Measurements from ENCODE around the gene LRRC4C.

The LRRC4C gene

DNA sequence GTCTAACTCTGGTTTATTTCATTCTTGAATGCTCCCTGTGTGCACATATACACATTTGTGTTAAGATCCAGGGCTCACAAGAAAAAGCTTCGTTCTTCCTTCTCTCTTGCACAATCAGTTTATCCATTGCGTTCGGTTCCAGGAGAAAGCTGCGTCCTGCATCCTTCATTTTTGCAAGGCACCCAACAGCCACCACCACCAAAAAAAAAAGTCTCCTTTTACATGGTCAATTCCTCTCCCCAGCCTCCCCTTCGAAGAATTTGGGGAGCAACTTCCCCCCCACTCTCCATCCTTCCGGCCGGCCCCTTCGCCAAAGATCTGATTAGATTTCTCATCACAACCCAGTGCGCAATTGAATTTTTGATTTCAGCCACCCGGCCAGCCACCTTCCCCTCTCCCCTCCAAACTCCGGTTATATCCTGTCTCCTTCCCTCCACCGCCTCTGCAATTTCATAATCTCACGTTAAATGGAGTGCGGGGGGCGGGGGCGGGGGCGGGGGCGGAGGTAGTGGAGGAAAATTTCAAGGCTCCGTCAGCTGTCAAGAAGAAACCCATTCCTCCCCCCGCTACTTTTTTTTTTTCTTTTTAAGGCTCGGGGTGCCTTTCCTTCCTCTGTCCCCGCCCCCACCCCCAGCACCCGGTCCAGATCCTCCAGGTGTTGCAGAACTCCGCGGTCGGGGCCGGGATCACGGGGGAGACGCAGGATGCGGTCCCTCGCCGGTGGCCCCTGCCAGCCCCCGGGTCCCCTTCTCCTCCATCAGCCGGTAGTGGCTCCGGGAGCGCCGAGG, 1166.5 kb downstream of the LRRC4C start:
- DNase-seq (ENCODE audit: low spot score), result no peak
- Histone ChIP-seq H3K27ac (replicated peaks; ENCODE audit: low read length) (no peak overlapping the region), H3K4me3 (ENCODE audit: low read length in 2 of 2) (peak overlapping the region; percentile 58 to 77), H3K36me3 (replicated peaks in 1 of 2; ENCODE audit: control insufficient read depth in 2 of 2, insufficient read depth in 2 of 2, low read length in 2 of 2) (no peaks in the 10 kb centered on the region), H2BK12ac (ENCODE audit: low read length) (no peak overlapping the region), H3K9ac (ENCODE audit: low read depth, low read length, poor library complexity) (no peak overlapping the region), H3K23ac (ENCODE audit: low read depth, low read length, poor library complexity) (no peak overlapping the region), H2AFZ (ENCODE audit: low read length) (peak overlapping the region; percentile 97), H3K18ac (ENCODE audit: low read length) (peak overlapping the region; percentile 76), H3K9me3 (replicated peaks in 1 of 2; ENCODE audit: control insufficient read depth in 2 of 2, insufficient read depth in 1 of 2, low read depth in 1 of 2, low read length in 2 of 2) (no peaks in the 10 kb centered on the region), H2BK15ac (ENCODE audit: low read length) (no peak overlapping the region), H3K14ac (ENCODE audit: low read length) (no peak overlapping the region), H4K91ac (ENCODE audit: low read depth, low read length, poor library complexity) (no peak overlapping the region), H2BK5ac (ENCODE audit: low read length) (no peak overlapping the region), H3K4me2 (ENCODE audit: insufficient read depth, low read length, poor library complexity, severe bottlenecking) (peak overlapping the region; percentile 83), H4K8ac (ENCODE audit: low read depth, low read length) (no peak overlapping the region), H2AK5ac (ENCODE audit: low read depth, low read length) (no peak overlapping the region), H3K79me1 (ENCODE audit: low read depth, low read length) (no peaks in the 10 kb centered on the region), H3K27me3 (ENCODE audit: control insufficient read depth in 3 of 3, insufficient read depth in 3 of 3, low read depth in 1 of 3, low read length in 3 of 3) (no peaks in the 10 kb centered on the region), H2BK120ac (ENCODE audit: low read depth, low read length) (no peak overlapping the region), H3K4ac (ENCODE audit: low read length) (no peak overlapping the region), H3K4me1 (ENCODE audit: control insufficient read depth in 2 of 2, insufficient read depth in 1 of 2, low read depth in 1 of 2, low read length in 2 of 2) (peaks cover 5 to 6% of the 10 kb centered on the region in 2 donors)
- whole genome bisulfite sequencing, 2 donors (ENCODE audit: extremely low coverage in 2 of 2, insufficient read length in 2 of 2, insufficient replicate concordance in 1 of 2), result no CpG with 5 or more reads among the region's 37 CpGs

- DNase-seq (ENCODE audit: low spot score), result no peak
- no peak overlapping the region for H3K4ac ChIP-seq (ENCODE audit: low read length)
- no peak overlapping the region for H2BK5ac ChIP-seq (ENCODE audit: low read length)
- no peaks in the 10 kb centered on the region for H3K27me3 ChIP-seq (ENCODE audit: control insufficient read depth in 3 of 3, insufficient read depth in 3 of 3, low read depth in 1 of 3, low read length in 3 of 3)
- no peak overlapping the region for H2AK5ac ChIP-seq (ENCODE audit: low read depth, low read length)
- no peak overlapping the region for H2AFZ ChIP-seq (ENCODE audit: low read length)
- no peak overlapping the region for H2BK15ac ChIP-seq (ENCODE audit: low read length)
- no peak overlapping the region for H3K18ac ChIP-seq (ENCODE audit: low read length)
- H3K79me1 ChIP-seq (ENCODE audit: low read depth, low read length), result no peaks in the 10 kb centered on the region
- H4K8ac ChIP-seq (ENCODE audit: low read depth, low read length), result no peak overlapping the region
- no peak overlapping the region for H2BK120ac ChIP-seq (ENCODE audit: low read depth, low read length)
- H2BK12ac ChIP-seq (ENCODE audit: low read length), result no peak overlapping the region
- H3K14ac ChIP-seq (ENCODE audit: low read length), result no peak overlapping the region
- WGBS, 2 donors (ENCODE audit: extremely low coverage in 2 of 2, insufficient read length in 2 of 2, insufficient replicate concordance in 1 of 2), result no CpG with 5 or more reads among the region's 7 CpGs
- H3K36me3 ChIP-seq (replicated peaks in 1 of 2; ENCODE audit: control insufficient read depth in 2 of 2, insufficient read depth in 2 of 2, low read length in 2 of 2), result no peaks in the 10 kb centered on the region
- peak overlapping the region in 1 of 2 donors; percentile 36 for H3K4me3 ChIP-seq (ENCODE audit: low read length in 2 of 2)
- no peak overlapping the region for H3K27ac ChIP-seq (replicated peaks; ENCODE audit: low read length)
- H3K9me3 ChIP-seq (replicated peaks in 1 of 2; ENCODE audit: control insufficient read depth in 2 of 2, insufficient read depth in 1 of 2, low read depth in 1 of 2, low read length in 2 of 2), result no peaks in the 10 kb centered on the region
- H3K23ac ChIP-seq (ENCODE audit: low read depth, low read length, poor library complexity), result no peak overlapping the region
- peak overlapping the region; percentile 41 for H3K4me2 ChIP-seq (ENCODE audit: insufficient read depth, low read length, poor library complexity, severe bottlenecking)
- H3K9ac ChIP-seq (ENCODE audit: low read depth, low read length, poor library complexity), result no peak overlapping the region
- peaks cover 5 to 6% of the 10 kb centered on the region in 2 donors for H3K4me1 ChIP-seq (ENCODE audit: control insufficient read depth in 2 of 2, insufficient read depth in 1 of 2, low read depth in 1 of 2, low read length in 2 of 2)
- H4K91ac ChIP-seq (ENCODE audit: low read depth, low read length, poor library complexity), result no peak overlapping the region
Measured at GRCh38 chr11:40291741-40292140, 1167.7 kb downstream of the LRRC4C start.

DNA sequence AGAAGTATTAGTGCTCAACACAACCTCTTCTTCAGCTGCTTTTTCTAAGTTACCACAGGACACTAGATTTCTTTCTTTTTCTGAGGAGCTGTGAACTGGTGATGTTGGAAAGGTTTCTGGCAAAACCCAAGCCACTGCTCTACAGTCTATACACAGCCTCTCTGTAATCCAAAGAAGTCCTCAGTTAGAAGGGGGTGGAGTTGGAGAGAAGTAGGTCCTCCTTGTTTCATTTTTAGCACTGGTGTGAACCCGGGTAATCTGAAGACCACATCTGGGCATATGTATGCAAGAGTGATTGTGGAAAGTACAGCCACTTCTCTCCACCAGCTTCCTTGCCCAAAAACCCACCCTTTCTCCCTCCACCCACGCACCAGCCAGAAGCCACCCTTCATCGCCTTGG, 1168.1 kb downstream of the LRRC4C start:
- Histone ChIP-seq H2BK5ac (ENCODE audit: low read length) (no peak overlapping the region), H3K14ac (ENCODE audit: low read length) (no peak overlapping the region), H2BK12ac (ENCODE audit: low read length) (no peak overlapping the region)

DNA sequence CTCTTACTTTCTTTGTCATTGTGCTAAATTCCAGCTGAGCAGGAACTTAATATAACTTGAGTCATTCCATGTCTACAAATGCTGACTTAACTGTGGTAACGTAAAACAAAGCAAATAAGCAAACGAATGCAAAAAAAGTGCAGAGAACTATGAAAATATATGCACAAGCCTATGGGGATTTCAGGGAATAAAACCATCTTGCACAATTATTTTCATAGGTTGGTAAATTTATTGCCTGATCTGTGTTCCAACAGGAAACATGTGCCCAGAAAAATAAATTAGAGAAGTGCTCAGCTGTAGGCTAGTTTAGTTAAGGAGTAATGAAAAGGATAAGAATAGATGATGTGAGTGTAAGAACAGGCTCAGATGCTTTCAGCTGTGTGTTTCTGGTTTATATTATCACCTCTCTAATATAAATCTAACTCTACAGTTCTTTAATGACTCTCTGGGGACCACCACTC, 1169.3 kb downstream of the LRRC4C start:
- H2BK12ac ChIP-seq (ENCODE audit: low read length), result no peak overlapping the region
- no peak overlapping the region for H2BK5ac ChIP-seq (ENCODE audit: low read length)
- H3K4ac ChIP-seq (ENCODE audit: low read length), result no peak overlapping the region
- H3K14ac ChIP-seq (ENCODE audit: low read length), result no peak overlapping the region
- no peak overlapping the region for H3K9ac ChIP-seq (ENCODE audit: low read depth, low read length, poor library complexity)
- H3K79me1 ChIP-seq (ENCODE audit: low read depth, low read length), result no peaks in the 10 kb centered on the region
- no peaks in the 10 kb centered on the region for H3K9me3 ChIP-seq (replicated peaks in 1 of 2; ENCODE audit: control insufficient read depth in 2 of 2, insufficient read depth in 1 of 2, low read depth in 1 of 2, low read length in 2 of 2)
- H3K36me3 ChIP-seq (replicated peaks in 1 of 2; ENCODE audit: control insufficient read depth in 2 of 2, insufficient read depth in 2 of 2, low read length in 2 of 2), result no peaks in the 10 kb centered on the region
- H2BK120ac ChIP-seq (ENCODE audit: low read depth, low read length), result no peak overlapping the region
- no peaks in the 10 kb centered on the region for H3K27me3 ChIP-seq (ENCODE audit: control insufficient read depth in 3 of 3, insufficient read depth in 3 of 3, low read depth in 1 of 3, low read length in 3 of 3)
- H3K18ac ChIP-seq (ENCODE audit: low read length), result no peak overlapping the region
- no peak overlapping the region for H3K4me3 ChIP-seq (ENCODE audit: low read length in 2 of 2)
- H3K4me1 ChIP-seq (ENCODE audit: control insufficient read depth in 2 of 2, insufficient read depth in 1 of 2, low read depth in 1 of 2, low read length in 2 of 2), result peaks cover 5 to 6% of the 10 kb centered on the region in 2 donors
- DNase-seq (ENCODE audit: low spot score), result no peak
- H2AK5ac ChIP-seq (ENCODE audit: low read depth, low read length), result no peak overlapping the region
- H2BK15ac ChIP-seq (ENCODE audit: low read length), result no peak overlapping the region
- peak overlapping the region; percentile 4 for H3K4me2 ChIP-seq (ENCODE audit: insufficient read depth, low read length, poor library complexity, severe bottlenecking)
- H3K23ac ChIP-seq (ENCODE audit: low read depth, low read length, poor library complexity), result no peak overlapping the region
- H3K27ac ChIP-seq (replicated peaks; ENCODE audit: low read length), result no peak overlapping the region
- no peak overlapping the region for H4K8ac ChIP-seq (ENCODE audit: low read depth, low read length)
- WGBS, 2 donors (ENCODE audit: extremely low coverage in 2 of 2, insufficient read length in 2 of 2, insufficient replicate concordance in 1 of 2), result no CpG with 5 or more reads among the region's 2 CpGs
- no peak overlapping the region for H4K91ac ChIP-seq (ENCODE audit: low read depth, low read length, poor library complexity)
- no peak overlapping the region for H2AFZ ChIP-seq (ENCODE audit: low read length)

More for the DNA sequence above, 1168.1 kb downstream of the LRRC4C start:
- no peaks in the 10 kb centered on the region for H3K36me3 ChIP-seq (replicated peaks in 1 of 2; ENCODE audit: control insufficient read depth in 2 of 2, insufficient read depth in 2 of 2, low read length in 2 of 2)
- no peak overlapping the region for H3K4ac ChIP-seq (ENCODE audit: low read length)
- no peaks in the 10 kb centered on the region for H3K27me3 ChIP-seq (ENCODE audit: control insufficient read depth in 3 of 3, insufficient read depth in 3 of 3, low read depth in 1 of 3, low read length in 3 of 3)
- WGBS, 2 donors (ENCODE audit: extremely low coverage in 2 of 2, insufficient read length in 2 of 2, insufficient replicate concordance in 1 of 2), result no CpG with 5 or more reads among the region's 3 CpGs
- H2AFZ ChIP-seq (ENCODE audit: low read length), result no peak overlapping the region
- no peak overlapping the region for H3K18ac ChIP-seq (ENCODE audit: low read length)
- H4K8ac ChIP-seq (ENCODE audit: low read depth, low read length), result no peak overlapping the region
- no peak overlapping the region for H3K27ac ChIP-seq (replicated peaks; ENCODE audit: low read length)
- H3K9ac ChIP-seq (ENCODE audit: low read depth, low read length, poor library complexity), result no peak overlapping the region
- no peak overlapping the region for H2BK120ac ChIP-seq (ENCODE audit: low read depth, low read length)
- peak overlapping the region; percentile 21 for H3K4me2 ChIP-seq (ENCODE audit: insufficient read depth, low read length, poor library complexity, severe bottlenecking)
- no peak overlapping the region for H4K91ac ChIP-seq (ENCODE audit: low read depth, low read length, poor library complexity)
- H2AK5ac ChIP-seq (ENCODE audit: low read depth, low read length), result no peak overlapping the region
- no peak for DNase-seq (ENCODE audit: low spot score)
- peak overlapping the region in 1 of 2 donors; percentile 33 for H3K4me3 ChIP-seq (ENCODE audit: low read length in 2 of 2)
- peaks cover 5 to 6% of the 10 kb centered on the region in 2 donors for H3K4me1 ChIP-seq (ENCODE audit: control insufficient read depth in 2 of 2, insufficient read depth in 1 of 2, low read depth in 1 of 2, low read length in 2 of 2)
- H3K79me1 ChIP-seq (ENCODE audit: low read depth, low read length), result no peaks in the 10 kb centered on the region
- H3K9me3 ChIP-seq (replicated peaks in 1 of 2; ENCODE audit: control insufficient read depth in 2 of 2, insufficient read depth in 1 of 2, low read depth in 1 of 2, low read length in 2 of 2), result no peaks in the 10 kb centered on the region
- H2BK15ac ChIP-seq (ENCODE audit: low read length), result no peak overlapping the region
- no peak overlapping the region for H3K23ac ChIP-seq (ENCODE audit: low read depth, low read length, poor library complexity)
